K562 (cell line): ENCODE measurements around the gene MBP.
"Not testable (repeated sequence)": the region's sequence is repeated elsewhere in the genome, so short reads cannot be mapped to it uniquely, and the experiment has no call there.

Experiments
- FOXJ2 ChIP-seq: fragments of 200-800 bp; sonication (Bioruptor generic); IDR thresholded peaks from 2 replicates; pipeline ENCODE4 v1.6.1; 2016; ENCODE audit warnings: missing genetic modification characterization, missing compliant biosample characterization
- KLF10 ChIP-seq: fragments of 250-450 bp; sonication (Bioruptor Pico); IDR thresholded peaks from 2 replicates; pipeline ENCODE4 v1.6.1; 2021; ENCODE audit warnings: matching md5 sums
- MECOM ChIP-seq: fragments of 250-450 bp; sonication (Bioruptor Pico); IDR thresholded peaks from 2 replicates; pipeline ENCODE4 v1.8.0; 2022; ENCODE audit warnings: inconsistent platforms
- MTA1 ChIP-seq: fragments of 450-650 bp; IDR thresholded peaks from 2 replicates; pipeline ENCODE4 v1.6.1; 2017; ENCODE audit warnings: borderline replicate concordance
- MXI1 ChIP-seq: IDR thresholded peaks from 2 replicates; pipeline ENCODE4 v1.6.1; 2011; ENCODE audit warnings: low read depth, mild to moderate bottlenecking, improper control_type of control experiment, low read length
- MYC ChIP-seq, 2 experiments: fragments of 250-450 bp in 1 of 2; sonication (Bioruptor Pico) in 1 of 2; IDR thresholded peaks; 2 replicates each; pipeline versions ENCODE4 v1.5.1 to v1.6.1; 2012 to 2021; ENCODE audit warnings: low read depth in 2 of 2, borderline replicate concordance in 1 of 2, improper control_type of control experiment in 1 of 2, low read length in 1 of 2, mild to moderate bottlenecking in 1 of 2, moderate library complexity in 1 of 2
- POLR2A ChIP-seq: fragments of 450-650 bp; conservative IDR thresholded peaks from 2 replicates; pipeline ENCODE4 v1.6.1; 2016
- POLR2AphosphoS5 ChIP-seq: IDR thresholded peaks from 2 replicates; pipeline ENCODE4 v1.6.1; 2011; ENCODE audit warnings: mild to moderate bottlenecking, low read depth, low read length, moderate library complexity; ENCODE audit not compliant: control insufficient read depth, insufficient read depth
- RCOR1 ChIP-seq, 2 experiments: IDR thresholded peaks; 2 replicates each; pipeline ENCODE4 v1.6.1; 2012; ENCODE audit warnings: low read depth in 2 of 2, low read length in 2 of 2, borderline replicate concordance in 1 of 2, improper control_type of control experiment in 1 of 2
- SMAD2 ChIP-seq: fragments of 150-350 bp; IDR thresholded peaks from 2 replicates; pipeline ENCODE4 v1.6.1; 2014; ENCODE audit warnings: low read depth, mild to moderate bottlenecking, low read length
- TAF9B ChIP-seq: fragments of 450-650 bp; IDR thresholded peaks from 2 replicates; pipeline ENCODE4 v1.6.1; 2018; ENCODE audit warnings: mild to moderate bottlenecking; ENCODE audit not compliant: partially characterized antibody
- TRIM28 ChIP-seq: fragments of 450-650 bp; IDR thresholded peaks from 2 replicates; pipeline ENCODE4 v1.6.1; 2017
- ZBTB1 ChIP-seq: sonication (generic); formaldehyde crosslinking; IDR thresholded peaks from 2 replicates; pipeline ENCODE4 v1.8.1; 2023; ENCODE audit warnings: missing genetic modification reagents, low read depth, mild to moderate bottlenecking, borderline replicate concordance
- TF ChIP-seq, protein P1 (sequence below), 3 experiments: IDR thresholded peaks in 2 of 3; conservative IDR thresholded peaks in 1 of 3; 2 replicates each; pipeline ENCODE4 v1.5.1; 2011 to 2012; ENCODE audit warnings: low read length in 3 of 3, mild to moderate bottlenecking in 3 of 3, control low read depth in 2 of 3, improper control_type of control experiment in 1 of 3, inconsistent platforms in 1 of 3, low read depth in 1 of 3, mixed read lengths in 1 of 3, moderate library complexity in 1 of 3; ENCODE audit not compliant: insufficient read depth in 2 of 3

DNA sequence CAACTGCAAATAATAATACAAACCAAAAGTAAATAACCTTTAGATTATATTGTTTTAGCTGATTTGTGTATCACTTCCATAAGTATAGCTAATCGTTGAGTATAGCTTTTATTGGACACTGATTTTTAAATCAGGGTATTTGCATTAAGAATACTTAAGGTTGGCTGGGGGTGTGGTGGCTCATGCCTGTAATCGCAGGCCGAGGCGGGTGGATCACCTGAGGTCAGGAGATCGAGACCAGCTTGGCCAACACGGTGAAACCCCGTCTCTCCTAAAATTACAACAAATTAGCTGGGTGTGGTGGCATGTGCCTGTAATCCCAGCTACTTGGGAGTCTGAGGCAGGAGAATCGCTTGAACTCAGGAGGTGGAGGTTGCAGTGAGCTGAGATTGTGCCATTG lies 188.2 kb downstream of the MBP start:
- not testable (repeated sequence) for TF ChIP-seq MXI1; TAF9B; TRIM28; MTA1; ZBTB1; MECOM (CRISPR knock-in tag); SMAD2; POLR2A; RCOR1 (IDR thresholded peaks at IDR 0.05; ENCODE audit: borderline replicate concordance in 1 of 2, low read depth in 2 of 2, low read length in 2 of 2); MYC (IDR thresholded peaks at IDR 0.05; ENCODE audit: low read depth, low read length); MYC (CRISPR knock-in tag; IDR thresholded peaks at IDR 0.05; ENCODE audit: borderline replicate concordance, low read depth); FOXJ2 (tag); KLF10 (CRISPR knock-in tag); POLR2AphosphoS5
- TF ChIP-seq, protein P1, sequence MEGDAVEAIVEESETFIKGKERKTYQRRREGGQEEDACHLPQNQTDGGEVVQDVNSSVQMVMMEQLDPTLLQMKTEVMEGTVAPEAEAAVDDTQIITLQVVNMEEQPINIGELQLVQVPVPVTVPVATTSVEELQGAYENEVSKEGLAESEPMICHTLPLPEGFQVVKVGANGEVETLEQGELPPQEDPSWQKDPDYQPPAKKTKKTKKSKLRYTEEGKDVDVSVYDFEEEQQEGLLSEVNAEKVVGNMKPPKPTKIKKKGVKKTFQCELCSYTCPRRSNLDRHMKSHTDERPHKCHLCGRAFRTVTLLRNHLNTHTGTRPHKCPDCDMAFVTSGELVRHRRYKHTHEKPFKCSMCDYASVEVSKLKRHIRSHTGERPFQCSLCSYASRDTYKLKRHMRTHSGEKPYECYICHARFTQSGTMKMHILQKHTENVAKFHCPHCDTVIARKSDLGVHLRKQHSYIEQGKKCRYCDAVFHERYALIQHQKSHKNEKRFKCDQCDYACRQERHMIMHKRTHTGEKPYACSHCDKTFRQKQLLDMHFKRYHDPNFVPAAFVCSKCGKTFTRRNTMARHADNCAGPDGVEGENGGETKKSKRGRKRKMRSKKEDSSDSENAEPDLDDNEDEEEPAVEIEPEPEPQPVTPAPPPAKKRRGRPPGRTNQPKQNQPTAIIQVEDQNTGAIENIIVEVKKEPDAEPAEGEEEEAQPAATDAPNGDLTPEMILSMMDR (IDR thresholded peaks at IDR 0.05 in 2 of 3, conservative IDR thresholded peaks at IDR 0.05 in 1 of 3; ENCODE audit: insufficient read depth in 2 of 3, low read depth in 1 of 3, low read length in 3 of 3) = not testable (repeated sequence)
